ENCODE measurements around the gene AK5. TPM values are rescaled to one million over a fixed set of nuclear protein-coding genes. Genes with fewer than 3 reads are reported as not detected.

AK5 gene
- polyA plus RNA-seq, 1 donor (not counting 4 experiments of a cell fraction or from before 2014, with no cell fraction given): 0.30 TPM

GRCh38 chr1:77468257-77468948 is 186.6 kb downstream of the AK5 start:
- H2AFZ ChIP-seq (ENCODE audit: control insufficient read depth, low read length): no peak overlapping the region
- H3K4me2 ChIP-seq (ENCODE audit: control insufficient read depth, extremely low read depth, insufficient read depth, low read depth, low read length): no peak overlapping the region
- no peaks in the 10 kb centered on the region for H3K4me1 ChIP-seq (ENCODE audit: control insufficient read depth, extremely low read depth, insufficient read depth, low read length)
- no peaks in the 10 kb centered on the region for H4K20me1 ChIP-seq (ENCODE audit: control insufficient read depth, extremely low read depth, insufficient read depth, low read length)
- DNase-seq (ENCODE audit: low read depth, low spot score) (no peak), FAIRE-seq (no peak)
- H3K9ac ChIP-seq (ENCODE audit: control insufficient read depth, extremely low read depth, insufficient read depth, low read length): no peak overlapping the region
- TF ChIP-seq EZH2 (IDR thresholded peaks at IDR 0.05; ENCODE audit: low read length) (no peak), CTCF (optimal IDR thresholded peaks at IDR 0.05 in 1 of 3, IDR thresholded peaks at IDR 0.05 in 1 of 3, conservative IDR thresholded peaks at IDR 0.05 in 1 of 3; ENCODE audit: extremely low read depth in 1 of 3, insufficient read depth in 2 of 3, low read length in 3 of 3) (no peak)
- dilution Hi-C loops (cut with MboI; ENCODE audit: extremely low pct_ligation_motif_present, low sequenced_read_pairs): no loop called here
- no peaks in the 10 kb centered on the region for H3K79me2 ChIP-seq (ENCODE audit: control insufficient read depth, insufficient read depth, low read length)
- H3K9me3 ChIP-seq (ENCODE audit: control insufficient read depth, low read depth, low read length): no peaks in the 10 kb centered on the region
- no peaks in the 10 kb centered on the region for H3K9me1 ChIP-seq (ENCODE audit: control insufficient read depth, extremely low read depth, insufficient read depth, low read length)
- H3K27ac ChIP-seq (ENCODE audit: control insufficient read depth, insufficient read depth, low read length): no peak overlapping the region
- no peaks in the 10 kb centered on the region for H3K36me3 ChIP-seq (ENCODE audit: control insufficient read depth in 2 of 2, extremely low read depth in 1 of 2, insufficient read depth in 2 of 2, low read length in 2 of 2)
- no peaks in the 10 kb centered on the region for H3K27me3 ChIP-seq (ENCODE audit: control insufficient read depth, extremely low read depth, insufficient read depth, low read length)
- H3K4me3 ChIP-seq (ENCODE audit: control insufficient read depth in 2 of 3, extremely low read depth in 1 of 3, insufficient read depth in 2 of 3, low read depth in 1 of 3, low read length in 3 of 3): no peak overlapping the region

DNA sequence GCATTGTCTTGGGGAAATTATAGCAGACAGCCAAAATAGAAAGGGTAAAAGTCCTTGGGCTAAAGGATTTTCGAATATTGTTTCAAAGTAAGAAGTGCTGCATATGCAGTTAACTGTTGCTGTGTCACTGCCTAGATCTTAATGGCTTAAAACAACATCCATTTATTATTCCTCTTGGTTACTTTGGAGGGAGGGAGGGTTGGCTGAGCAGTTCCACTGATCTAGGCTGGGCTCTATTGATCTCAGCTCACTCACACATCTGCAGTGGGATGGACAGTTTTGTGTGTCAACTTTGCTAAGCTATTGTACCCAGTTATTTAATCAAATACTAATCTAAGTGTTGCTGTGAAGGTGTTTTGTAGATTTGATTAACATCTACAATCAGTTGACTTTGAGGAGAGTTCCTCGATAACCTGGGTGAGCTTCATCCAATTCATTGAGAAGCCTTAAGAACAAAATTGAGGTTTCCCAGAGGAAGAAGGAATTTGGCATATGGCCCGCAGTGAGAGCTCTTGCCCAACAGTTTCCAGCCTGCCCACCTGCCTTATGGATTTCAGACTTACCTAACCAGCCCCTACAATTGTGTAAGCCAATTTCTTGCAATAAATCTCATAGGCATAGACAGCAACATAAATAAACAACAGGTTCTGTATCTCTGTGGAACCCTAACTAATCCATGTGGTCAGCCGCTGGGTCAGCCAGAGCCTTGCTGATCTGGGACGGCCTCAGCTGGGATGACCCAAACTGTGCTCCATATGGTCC is 187.3 kb downstream of the AK5 start:
- Histone ChIP-seq H3K27ac (ENCODE audit: control insufficient read depth, insufficient read depth, low read length) (no peak overlapping the region), H4K20me1 (ENCODE audit: control insufficient read depth, extremely low read depth, insufficient read depth, low read length) (no peaks in the 10 kb centered on the region), H3K4me1 (ENCODE audit: control insufficient read depth, extremely low read depth, insufficient read depth, low read length) (no peaks in the 10 kb centered on the region), H3K9me3 (ENCODE audit: control insufficient read depth, low read depth, low read length) (no peaks in the 10 kb centered on the region), H3K79me2 (ENCODE audit: control insufficient read depth, insufficient read depth, low read length) (no peaks in the 10 kb centered on the region), H3K4me2 (ENCODE audit: control insufficient read depth, extremely low read depth, insufficient read depth, low read depth, low read length) (no peak overlapping the region), H3K4me3 (ENCODE audit: control insufficient read depth in 2 of 3, extremely low read depth in 1 of 3, insufficient read depth in 2 of 3, low read depth in 1 of 3, low read length in 3 of 3) (no peak overlapping the region), H3K9ac (ENCODE audit: control insufficient read depth, extremely low read depth, insufficient read depth, low read length) (no peak overlapping the region), H2AFZ (ENCODE audit: control insufficient read depth, low read length) (no peak overlapping the region), H3K36me3 (ENCODE audit: control insufficient read depth in 2 of 2, extremely low read depth in 1 of 2, insufficient read depth in 2 of 2, low read length in 2 of 2) (no peaks in the 10 kb centered on the region), H3K9me1 (ENCODE audit: control insufficient read depth, extremely low read depth, insufficient read depth, low read length) (no peaks in the 10 kb centered on the region), H3K27me3 (ENCODE audit: control insufficient read depth, extremely low read depth, insufficient read depth, low read length) (no peaks in the 10 kb centered on the region)
- DNase-seq (ENCODE audit: low read depth, low spot score): no peak
- dilution Hi-C loops (cut with MboI; ENCODE audit: extremely low pct_ligation_motif_present, low sequenced_read_pairs): no loop called here
- TF ChIP-seq CTCF (optimal IDR thresholded peaks at IDR 0.05 in 1 of 3, IDR thresholded peaks at IDR 0.05 in 1 of 3, conservative IDR thresholded peaks at IDR 0.05 in 1 of 3; ENCODE audit: extremely low read depth in 1 of 3, insufficient read depth in 2 of 3, low read length in 3 of 3) (no peak), EZH2 (IDR thresholded peaks at IDR 0.05; ENCODE audit: low read length) (no peak)
- FAIRE-seq: no peak
